Hepatocyte (in vitro differentiated cells): Measurements from ENCODE around the gene TFAP2A.

Experiments used
- CTCF ChIP-seq: fragments of 200-600 bp; sonication (generic); IDR thresholded peaks from 2 replicates; pipeline ENCODE4 v1.5.1; 2016; ENCODE audit warnings: antibody characterized with exemption, mild to moderate bottlenecking; ENCODE audit not compliant: poor library complexity
- EZH2 ChIP-seq: fragments of 200-600 bp; sonication (generic); IDR thresholded peaks from 2 replicates; pipeline ENCODE4 v1.6.1; 2016; ENCODE audit warnings: antibody characterized with exemption, mild to moderate bottlenecking, borderline replicate concordance
- EZH2phosphoT487 ChIP-seq: fragments of 200-600 bp; sonication (generic); IDR thresholded peaks from one replicate; pipeline ENCODE4 v1.6.1; 2018; ENCODE audit warnings: antibody characterized with exemption, mild to moderate bottlenecking, low read depth, moderate library complexity; ENCODE audit not compliant: unreplicated experiment, severe bottlenecking

GRCh38 chr6:10463491-10464481 lies 48.9 kb upstream of the TFAP2A start:
- TF ChIP-seq CTCF (no peak), EZH2 (no peak), EZH2phosphoT487 (no peak)
